ENCODE results near the gene ADAM23.

GRCh38 chr2:206482633-206483032 is 39.3 kb downstream of the ADAM23 start:
- TF ChIP-seq CTCF (IDR thresholded peaks at IDR 0.05) (no peak), POLR2A (IDR thresholded peaks at IDR 0.05) (no peak)

Measured in ovary (tissue), 3 donors.